NOMO-1 (cell line): Measurements from ENCODE around the gene KIF5B.
"Not testable (repeated sequence)": the region's sequence is repeated elsewhere in the genome, so short reads cannot be mapped to it uniquely, and the experiment has no call there.

Experiments used
- DNase-seq, 2 experiments: peaks; one replicate each; lab custom pipeline; 2025; ENCODE audit not compliant: unreplicated experiment in 2 of 2; lab: John Stamatoyannopoulos, UW

The KIF5B gene

DNA sequence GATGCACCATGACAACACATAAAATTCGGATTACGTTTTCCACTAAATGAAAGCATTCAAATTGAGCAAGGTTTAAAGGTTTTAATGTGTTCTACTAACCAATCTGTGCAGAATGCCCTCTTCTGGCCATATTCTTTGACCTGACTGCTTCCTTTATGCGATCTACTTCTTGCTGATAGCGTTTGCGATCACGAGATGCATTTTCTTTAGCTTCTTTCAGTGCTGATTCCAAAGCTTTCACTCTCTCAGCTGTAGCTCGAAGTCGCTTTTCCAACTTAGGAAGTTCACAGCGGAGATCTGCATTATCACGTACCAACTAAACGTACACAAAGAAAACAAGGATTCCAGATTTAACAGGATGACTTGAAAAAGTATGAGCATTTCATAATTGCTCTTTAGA lies 39.2 kb downstream of the KIF5B start:
- DNase-seq, result no peak

DNA sequence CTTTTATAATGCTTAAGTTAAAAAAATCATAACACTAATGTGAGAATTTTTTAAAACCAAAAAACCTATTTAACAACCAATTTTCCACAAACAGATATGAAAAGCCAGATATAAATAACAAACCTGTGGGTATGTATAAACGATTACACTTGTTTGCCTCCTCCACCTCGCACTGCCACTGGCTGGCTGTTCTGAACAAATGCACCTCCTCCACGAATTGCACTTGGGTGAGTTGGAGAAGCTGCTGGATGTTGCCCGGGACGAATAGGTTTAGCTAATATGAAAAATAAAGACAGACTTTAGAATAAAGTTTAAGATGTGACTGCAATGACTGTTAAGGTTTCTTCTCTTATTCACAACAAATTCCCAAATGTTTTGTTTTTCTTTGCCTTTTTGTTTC lies 40.8 kb downstream of the KIF5B start:
- DNase-seq, result no peak

DNA sequence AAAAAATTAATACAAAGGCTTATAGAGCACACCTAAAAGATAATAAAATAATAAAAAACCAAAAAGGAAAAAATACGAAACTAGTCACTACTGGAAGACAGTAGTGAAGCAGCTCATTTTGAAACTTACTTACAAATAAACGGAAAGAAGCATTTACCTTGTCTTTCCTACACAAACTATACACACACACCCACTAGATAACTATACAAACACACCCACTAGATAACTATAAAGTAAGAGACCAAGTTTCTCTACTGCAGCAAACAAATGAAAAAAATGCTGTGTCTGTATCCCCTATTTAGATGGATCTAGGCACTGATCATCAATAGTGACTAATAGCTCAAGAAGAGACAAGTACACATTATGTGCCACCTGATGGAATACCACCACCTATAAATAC lies 49.2 kb downstream of the KIF5B start:
- DNase-seq, result no peak

GRCh38 chr10:32005050-32005449 lies 51.2 kb downstream of the KIF5B start:
- peak in 1 of 2 experiments; percentile 43 for DNase-seq

- no peak for DNase-seq
These were observed 52.0 kb downstream of the KIF5B start for GRCh38 chr10:32004161-32004591.

GRCh38 chr10:32002531-32002930 lies 53.7 kb downstream of the KIF5B start:
- DNase-seq, result no peak

DNA sequence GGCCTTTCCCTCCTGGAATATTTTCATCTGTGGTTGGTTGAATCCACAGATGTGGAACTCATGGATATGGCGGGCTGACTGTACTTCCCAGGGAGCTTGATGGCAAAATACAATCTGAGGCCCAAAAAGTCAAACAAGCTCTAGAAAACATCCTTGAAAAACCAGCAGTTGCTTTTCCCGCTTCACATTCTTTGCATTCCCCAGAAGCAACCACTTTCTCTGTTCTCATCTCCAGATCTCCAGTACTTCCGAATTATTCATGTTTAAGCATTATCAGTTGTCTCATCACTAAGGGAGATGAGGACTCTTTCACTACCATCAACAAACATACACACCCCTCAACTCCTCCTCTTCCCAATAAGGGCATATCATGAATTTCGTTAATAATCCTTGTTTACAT lies 55.3 kb downstream of the KIF5B start:
- no peak for DNase-seq

- no peak for DNase-seq
These were observed 56.4 kb downstream of the KIF5B start for GRCh38 chr10:31999836-32000235.

GRCh38 chr10:31999070-31999660 lies 57.1 kb downstream of the KIF5B start:
- DNase-seq, result no peak

GRCh38 chr10:31994926-31995325 lies 61.3 kb downstream of the KIF5B start:
- no peak for DNase-seq

DNA sequence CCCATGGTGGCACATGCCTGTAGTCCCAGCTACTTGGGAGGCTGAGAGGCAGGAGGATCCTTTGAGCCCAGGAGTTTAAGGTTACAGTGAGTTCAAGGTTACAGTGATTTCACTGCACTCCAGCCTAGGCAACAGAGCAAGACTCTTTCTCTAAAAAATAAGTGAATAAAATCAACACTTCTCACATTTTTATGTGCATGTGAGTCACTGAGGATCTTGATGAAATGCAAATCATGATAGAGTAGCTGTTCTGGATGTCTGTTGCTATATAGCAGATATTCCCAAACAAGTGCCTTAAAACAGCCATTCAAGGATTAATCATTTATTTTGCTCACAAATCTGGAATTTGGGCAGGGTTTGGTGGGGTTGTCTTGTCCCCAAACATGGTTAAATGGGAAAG lies 65.3 kb downstream of the KIF5B start:
- no peak for DNase-seq

DNA sequence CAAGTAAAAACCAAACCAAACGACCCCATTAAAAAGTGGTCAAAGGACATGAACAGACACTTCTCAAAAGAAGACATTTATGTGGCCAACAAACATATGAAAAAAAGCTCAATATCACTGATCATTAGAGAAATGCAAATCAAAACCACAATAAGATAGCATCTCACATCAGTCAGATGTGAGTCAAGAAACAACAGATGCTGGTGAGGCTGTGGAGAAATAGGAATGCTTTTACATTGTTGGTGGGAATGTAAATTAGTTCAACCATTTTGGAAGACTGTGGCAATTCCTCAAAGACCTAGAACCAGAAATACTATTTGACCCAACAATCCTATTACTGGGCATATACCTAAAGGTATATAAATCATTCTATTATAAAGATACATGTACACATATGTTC lies 68.4 kb downstream of the KIF5B start:
- not testable (repeated sequence) for DNase-seq

- no peak for DNase-seq
These were observed 74.1 kb downstream of the KIF5B start for GRCh38 chr10:31982111-31982510.

DNA sequence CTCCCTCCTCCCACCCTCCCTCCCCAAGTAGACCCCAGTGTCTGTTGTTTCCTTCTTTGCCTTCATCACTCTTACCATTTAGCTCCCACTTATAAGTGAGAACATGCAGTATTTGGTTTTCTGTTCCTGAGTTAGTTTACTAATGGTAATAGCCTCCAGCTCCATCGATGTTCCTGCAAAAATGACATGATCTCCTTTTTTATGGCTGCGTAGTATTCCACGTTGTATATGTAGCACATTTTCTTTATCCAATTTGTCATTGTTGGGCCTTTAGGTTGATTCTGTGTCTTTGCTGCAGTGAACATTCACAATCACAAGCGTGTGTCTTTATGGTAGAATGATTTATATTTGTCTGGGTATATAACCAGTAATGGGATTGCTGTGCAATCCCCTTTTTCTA lies 75.8 kb downstream of the KIF5B start:
- DNase-seq, result no peak

GRCh38 chr10:31979071-31979470 lies 77.2 kb downstream of the KIF5B start:
- not testable (repeated sequence) for DNase-seq

DNA sequence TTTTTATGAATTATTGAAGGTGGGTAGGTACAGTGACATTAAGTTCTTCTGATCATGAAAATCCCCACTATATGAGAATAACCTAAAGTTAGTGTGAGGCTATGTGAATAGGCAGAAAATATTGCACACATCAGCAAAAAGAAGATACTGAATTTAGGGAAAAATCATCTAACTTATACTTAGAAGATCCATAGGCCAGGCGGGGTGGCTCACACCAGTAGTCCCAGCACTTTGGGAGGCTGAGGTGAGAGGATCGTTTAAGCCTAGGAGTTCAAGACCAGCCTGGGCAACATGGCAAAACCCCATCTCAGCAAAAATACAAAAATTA lies 78.1 kb downstream of the KIF5B start:
- no peak for DNase-seq

DNA sequence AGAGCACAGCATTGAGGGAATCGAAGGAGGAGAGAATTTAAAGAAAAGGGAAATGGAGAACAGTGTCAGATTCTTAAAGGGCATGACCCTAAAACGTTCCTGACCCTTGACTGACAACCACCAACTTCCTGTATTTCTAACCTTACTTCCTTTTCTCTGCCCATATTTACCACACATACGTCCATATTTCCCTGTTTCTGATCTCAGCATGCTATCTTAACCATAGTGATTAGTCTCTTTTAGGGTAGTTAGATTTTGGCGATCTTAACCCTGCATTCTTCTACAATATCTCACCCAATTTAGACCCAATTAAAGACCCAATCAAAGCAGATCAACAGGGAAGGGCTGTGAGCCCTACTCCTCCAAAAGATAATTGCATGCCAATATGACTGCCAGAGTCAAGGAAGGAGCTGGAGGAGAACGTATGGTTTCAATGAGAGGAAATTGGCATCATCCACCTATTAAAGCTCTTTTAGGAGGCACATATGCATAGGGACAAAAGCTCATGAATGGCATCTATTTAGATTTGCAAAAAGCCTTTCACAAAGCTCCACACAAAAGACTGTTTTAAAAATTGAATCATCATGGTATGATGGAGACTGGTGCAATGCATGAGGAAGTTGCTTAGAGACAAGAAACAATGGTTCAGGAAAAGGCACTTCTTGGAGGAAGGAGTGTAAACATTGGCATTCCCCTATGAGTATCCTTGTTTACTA lies 78.6 kb downstream of the KIF5B start:
- DNase-seq, result peak; percentile 85 to 99

- DNase-seq, result no peak
These were observed 81.0 kb downstream of the KIF5B start for GRCh38 chr10:31975157-31975765.

- no peak for DNase-seq
These were observed 81.6 kb downstream of the KIF5B start for GRCh38 chr10:31974434-31975124.

- peak; percentile 83 to 89 for DNase-seq
These were observed 83.6 kb downstream of the KIF5B start for GRCh38 chr10:31972519-31973041.

DNA sequence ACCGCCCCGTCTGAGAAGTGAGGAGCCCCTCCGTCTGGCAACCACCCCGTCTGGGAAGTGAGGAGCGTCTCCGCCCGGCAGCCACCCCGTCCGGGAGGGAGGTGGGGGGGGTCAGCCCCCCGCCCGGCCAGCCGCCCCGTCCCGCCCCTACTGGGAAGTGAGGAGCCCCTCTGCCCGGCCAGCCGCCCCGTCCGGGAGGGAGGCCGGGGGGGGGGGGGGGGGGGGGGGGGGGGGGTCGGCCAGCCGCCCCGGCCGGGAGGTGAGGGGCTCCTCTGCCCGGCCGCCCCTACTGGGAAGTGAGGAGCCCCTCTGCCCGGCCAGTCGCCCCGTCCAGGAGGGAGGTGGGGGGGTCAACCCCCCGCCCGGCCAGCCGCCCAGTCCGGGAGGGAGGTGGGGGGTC lies 86.4 kb downstream of the KIF5B start:
- DNase-seq, result not testable (repeated sequence)
